ENCODE results near the gene AMFR.

Gene AMFR

DNA sequence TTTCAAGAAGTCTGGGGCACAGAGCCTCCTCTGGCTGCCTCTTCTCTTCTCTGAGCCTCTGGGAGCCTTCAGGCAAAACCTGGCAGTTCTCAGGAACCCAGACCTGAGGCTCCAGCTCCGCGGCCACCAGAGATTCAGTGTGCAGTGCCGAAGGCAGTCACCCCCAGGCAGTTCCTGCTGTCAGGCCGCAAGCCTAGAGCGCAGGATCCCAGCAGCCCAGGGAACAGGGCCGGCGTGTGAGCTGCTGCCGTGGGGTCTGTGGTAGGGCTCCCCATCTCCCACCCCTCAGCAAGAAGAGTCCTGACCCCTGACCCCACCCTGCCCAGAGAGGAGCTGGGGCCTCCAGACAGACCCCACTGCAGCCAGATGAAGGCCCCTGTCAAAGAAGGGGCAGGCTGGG is 78.2 kb downstream of the AMFR start:
- Histone ChIP-seq H3K36me3 (no peaks in the 10 kb centered on the region), H3K4me3 (ENCODE audit: low read depth in 1 of 2, low read length in 1 of 2) (no peak overlapping the region), H3K27me3 (no peaks in the 10 kb centered on the region), H3K27ac (no peak overlapping the region), H3K9me3 (no peaks in the 10 kb centered on the region), H3K4me1 (ENCODE audit: control insufficient read depth in 1 of 2, insufficient read depth in 1 of 2, low read depth in 1 of 2, low read length in 1 of 2) (no peaks in the 10 kb centered on the region)
- no peak for TF ChIP-seq CTCF (IDR thresholded peaks at IDR 0.05)

DNA sequence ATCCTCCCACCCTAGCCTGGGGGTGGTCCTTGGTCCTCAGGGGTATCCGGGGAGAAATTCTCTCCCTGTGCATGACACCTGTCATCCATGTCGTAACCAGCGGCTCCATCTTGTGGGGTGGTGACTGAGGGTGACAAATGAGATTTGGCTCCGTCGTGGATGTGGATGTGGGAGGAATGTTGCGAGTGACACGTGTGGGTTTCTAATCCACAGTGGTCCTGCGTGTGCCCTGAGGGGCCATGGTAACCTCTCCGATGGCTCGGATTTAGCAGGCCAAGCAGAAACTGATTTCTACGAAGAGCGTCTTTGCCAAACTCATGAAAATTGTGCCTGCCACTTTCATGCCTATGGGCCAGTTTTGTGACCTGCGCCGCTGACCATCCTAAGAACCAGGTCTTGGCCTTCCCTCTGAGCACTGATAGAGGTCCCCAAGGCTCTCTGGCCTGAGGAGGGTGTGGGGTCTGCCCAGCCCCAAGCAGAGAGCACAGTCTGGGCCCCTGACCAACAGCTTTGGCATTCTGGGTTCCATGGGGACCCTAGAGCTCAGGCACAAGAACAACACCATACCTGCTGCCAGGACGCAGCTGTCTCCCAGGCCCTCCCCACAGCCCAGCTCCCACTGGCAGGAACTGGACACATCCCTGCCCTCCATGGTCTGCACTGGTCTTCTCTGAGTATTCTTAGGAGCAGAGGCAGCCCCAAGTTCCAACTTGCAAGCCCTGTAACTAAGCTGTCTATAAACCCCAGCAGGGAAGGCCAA is 79.0 kb downstream of the AMFR start:
- no peak for TF ChIP-seq CTCF (IDR thresholded peaks at IDR 0.05)
- Histone ChIP-seq H3K27me3 (no peaks in the 10 kb centered on the region), H3K36me3 (no peaks in the 10 kb centered on the region), H3K9me3 (no peaks in the 10 kb centered on the region), H3K4me1 (ENCODE audit: control insufficient read depth in 1 of 2, insufficient read depth in 1 of 2, low read depth in 1 of 2, low read length in 1 of 2) (no peaks in the 10 kb centered on the region), H3K4me3 (ENCODE audit: low read depth in 1 of 2, low read length in 1 of 2) (no peak overlapping the region), H3K27ac (no peak overlapping the region)

- Histone ChIP-seq H3K27me3 (no peaks in the 10 kb centered on the region), H3K36me3 (no peaks in the 10 kb centered on the region), H3K4me3 (ENCODE audit: low read depth in 1 of 2, low read length in 1 of 2) (no peak overlapping the region), H3K27ac (no peak overlapping the region), H3K9me3 (no peaks in the 10 kb centered on the region), H3K4me1 (ENCODE audit: control insufficient read depth in 1 of 2, insufficient read depth in 1 of 2, low read depth in 1 of 2, low read length in 1 of 2) (no peaks in the 10 kb centered on the region)
- TF ChIP-seq CTCF (IDR thresholded peaks at IDR 0.05) = no peak
Measured at GRCh38 chr16:56345406-56346050, 79.8 kb downstream of the AMFR start.

GRCh38 chr16:56344518-56345405 is 80.6 kb downstream of the AMFR start:
- H3K4me3 ChIP-seq (ENCODE audit: low read depth in 1 of 2, low read length in 1 of 2) = no peak overlapping the region
- H3K27me3 ChIP-seq = no peaks in the 10 kb centered on the region
- H3K4me1 ChIP-seq (ENCODE audit: control insufficient read depth in 1 of 2, insufficient read depth in 1 of 2, low read depth in 1 of 2, low read length in 1 of 2) = no peaks in the 10 kb centered on the region
- H3K9me3 ChIP-seq = no peaks in the 10 kb centered on the region
- no peaks in the 10 kb centered on the region for H3K36me3 ChIP-seq
- no peak overlapping the region for H3K27ac ChIP-seq
- no peak for TF ChIP-seq CTCF (IDR thresholded peaks at IDR 0.05)

GRCh38 chr16:56343661-56344517 is 81.5 kb downstream of the AMFR start:
- Histone ChIP-seq H3K36me3 (no peaks in the 10 kb centered on the region), H3K4me3 (ENCODE audit: low read depth in 1 of 2, low read length in 1 of 2) (no peak overlapping the region), H3K9me3 (no peaks in the 10 kb centered on the region), H3K4me1 (ENCODE audit: control insufficient read depth in 1 of 2, insufficient read depth in 1 of 2, low read depth in 1 of 2, low read length in 1 of 2) (no peaks in the 10 kb centered on the region), H3K27me3 (no peaks in the 10 kb centered on the region), H3K27ac (no peak overlapping the region)
- TF ChIP-seq CTCF (IDR thresholded peaks at IDR 0.05) = no peak

Measured in neutrophil (primary cell).